Measurements from ENCODE around the gene TRAF2. TPM values are rescaled to one million over a fixed set of nuclear protein-coding genes. Genes with fewer than 3 reads are reported as not detected.

The TRAF2 gene
- polyA plus RNA-seq, 3 donors, result 1.6 to 6.1 (median 2.0) TPM

DNA sequence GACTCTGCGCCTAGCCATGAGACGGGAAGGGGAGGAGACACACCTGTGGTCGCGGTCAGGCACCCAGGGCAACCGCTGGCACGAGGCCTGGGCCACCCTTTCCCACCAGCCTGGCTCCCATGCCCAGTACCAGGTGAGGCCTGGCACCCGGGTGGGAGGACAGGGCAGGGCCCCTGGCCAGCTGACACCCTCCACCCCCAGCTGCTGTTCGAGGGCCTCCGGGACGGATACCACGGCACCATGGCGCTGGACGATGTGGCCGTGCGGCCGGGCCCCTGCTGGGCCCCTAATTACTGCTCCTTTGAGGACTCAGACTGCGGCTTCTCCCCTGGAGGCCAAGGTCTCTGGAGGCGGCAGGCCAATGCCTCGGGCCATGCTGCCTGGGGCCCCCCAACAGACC lies 29.1 kb upstream of the TRAF2 start:
- intact Hi-C loops (cut with micrococcal nuclease), result no loop called here
- Histone ChIP-seq H4K20me1 (ENCODE audit: insufficient read depth, low read length) (peaks cover 28% of the 10 kb centered on the region), H3K27ac (ENCODE audit: low read depth in 1 of 2, low read length in 2 of 2) (no peak overlapping the region), H3K9ac (ENCODE audit: insufficient read depth, low read length, poor library complexity, severe bottlenecking) (no peak overlapping the region), H3K4me2 (replicated peaks; ENCODE audit: extremely low read depth, low read length, poor library complexity, severe bottlenecking) (no peak overlapping the region), H3K4me1 (ENCODE audit: control insufficient read depth in 1 of 2, insufficient read depth in 2 of 2, low read length in 2 of 2) (no peaks in the 10 kb centered on the region), H3K79me2 (ENCODE audit: insufficient read depth, low read length) (no peaks in the 10 kb centered on the region), H3K27me3 (ENCODE audit: control insufficient read depth in 2 of 2, insufficient read depth in 2 of 2, low read length in 2 of 2) (no peaks in the 10 kb centered on the region), H2AFZ (ENCODE audit: insufficient read depth, low read depth, low read length, poor library complexity, severe bottlenecking) (no peak overlapping the region), H3K4me3 (replicated peaks in 1 of 3; ENCODE audit: low read depth in 2 of 3, low read length in 3 of 3) (no peak overlapping the region), H3K9me3 (replicated peaks in 1 of 2; ENCODE audit: control insufficient read depth in 1 of 2, insufficient read depth in 1 of 2, low read length in 2 of 2) (no peaks in the 10 kb centered on the region), H3K36me3 (replicated peaks in 1 of 2; ENCODE audit: control insufficient read depth in 1 of 2, insufficient read depth in 2 of 2, low read length in 2 of 2) (peaks cover 16 to 18% of the 10 kb centered on the region in 2 donors)
- Mint-ChIP-seq H3K27me3 (ENCODE audit: low read depth in 3 of 3) (no peaks in the 10 kb centered on the region), H3K27ac (no peak overlapping the region), H3K36me3 (peaks cover 12 to 16% of the 10 kb centered on the region in 2 donors), H3K9me3 (no peaks in the 10 kb centered on the region), H3K4me1 (no peaks in the 10 kb centered on the region), H3K4me3 (no peak overlapping the region)
- TF ChIP-seq, protein P1, sequence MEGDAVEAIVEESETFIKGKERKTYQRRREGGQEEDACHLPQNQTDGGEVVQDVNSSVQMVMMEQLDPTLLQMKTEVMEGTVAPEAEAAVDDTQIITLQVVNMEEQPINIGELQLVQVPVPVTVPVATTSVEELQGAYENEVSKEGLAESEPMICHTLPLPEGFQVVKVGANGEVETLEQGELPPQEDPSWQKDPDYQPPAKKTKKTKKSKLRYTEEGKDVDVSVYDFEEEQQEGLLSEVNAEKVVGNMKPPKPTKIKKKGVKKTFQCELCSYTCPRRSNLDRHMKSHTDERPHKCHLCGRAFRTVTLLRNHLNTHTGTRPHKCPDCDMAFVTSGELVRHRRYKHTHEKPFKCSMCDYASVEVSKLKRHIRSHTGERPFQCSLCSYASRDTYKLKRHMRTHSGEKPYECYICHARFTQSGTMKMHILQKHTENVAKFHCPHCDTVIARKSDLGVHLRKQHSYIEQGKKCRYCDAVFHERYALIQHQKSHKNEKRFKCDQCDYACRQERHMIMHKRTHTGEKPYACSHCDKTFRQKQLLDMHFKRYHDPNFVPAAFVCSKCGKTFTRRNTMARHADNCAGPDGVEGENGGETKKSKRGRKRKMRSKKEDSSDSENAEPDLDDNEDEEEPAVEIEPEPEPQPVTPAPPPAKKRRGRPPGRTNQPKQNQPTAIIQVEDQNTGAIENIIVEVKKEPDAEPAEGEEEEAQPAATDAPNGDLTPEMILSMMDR (IDR thresholded peaks at IDR 0.05), result no peak
- DNase-seq, result no peak
- WGBS (ENCODE audit: insufficient coverage), result 95% methylated on average over 14 of the region's 19 CpGs

DNA sequence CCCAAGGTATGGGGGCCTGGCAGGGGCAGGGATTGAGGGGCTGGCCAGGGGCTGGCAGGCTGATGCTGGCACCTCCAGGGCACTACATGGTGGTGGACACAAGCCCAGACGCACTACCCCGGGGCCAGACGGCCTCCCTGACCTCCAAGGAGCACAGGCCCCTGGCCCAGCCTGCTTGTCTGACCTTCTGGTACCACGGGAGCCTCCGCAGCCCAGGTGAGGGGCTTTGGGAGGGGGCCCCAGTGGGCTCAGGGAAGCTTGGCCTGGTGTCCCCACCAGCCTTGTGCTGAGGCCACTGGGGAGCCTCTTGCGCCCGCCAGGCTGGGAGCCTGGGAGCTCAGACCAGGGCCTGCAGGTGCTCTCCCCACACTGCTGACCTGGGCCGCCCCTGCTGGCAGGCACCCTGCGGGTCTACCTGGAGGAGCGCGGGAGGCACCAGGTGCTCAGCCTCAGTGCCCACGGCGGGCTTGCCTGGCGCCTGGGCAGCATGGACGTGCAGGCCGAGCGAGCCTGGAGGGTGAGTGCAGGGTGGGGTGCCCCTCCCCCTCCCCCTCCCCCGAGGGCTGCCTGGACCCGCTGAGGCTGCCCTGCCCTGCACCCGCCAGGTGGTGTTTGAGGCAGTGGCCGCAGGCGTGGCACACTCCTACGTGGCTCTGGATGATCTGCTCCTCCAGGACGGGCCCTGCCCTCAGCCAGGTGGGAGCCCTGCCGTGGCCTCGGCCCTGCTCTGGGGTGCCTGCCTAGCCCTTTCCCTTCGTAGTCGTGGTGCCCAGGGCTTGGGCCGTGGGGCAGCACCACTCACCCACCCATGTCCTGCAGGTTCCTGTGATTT lies 28.5 kb upstream of the TRAF2 start:
- Mint-ChIP-seq H3K9me3 (no peaks in the 10 kb centered on the region), H3K4me3 (no peak overlapping the region), H3K27me3 (ENCODE audit: low read depth in 3 of 3) (no peaks in the 10 kb centered on the region), H3K36me3 (peaks cover 18 to 22% of the 10 kb centered on the region in 2 donors), H3K4me1 (no peaks in the 10 kb centered on the region), H3K27ac (no peak overlapping the region)
- no peak overlapping the region for H3K4me3 ChIP-seq (replicated peaks in 1 of 3; ENCODE audit: low read depth in 2 of 3, low read length in 3 of 3)
- no peak overlapping the region for H2AFZ ChIP-seq (ENCODE audit: insufficient read depth, low read depth, low read length, poor library complexity, severe bottlenecking)
- H3K9me3 ChIP-seq (replicated peaks in 1 of 2; ENCODE audit: control insufficient read depth in 1 of 2, insufficient read depth in 1 of 2, low read length in 2 of 2), result no peaks in the 10 kb centered on the region
- H3K79me2 ChIP-seq (ENCODE audit: insufficient read depth, low read length), result no peaks in the 10 kb centered on the region
- H3K27ac ChIP-seq (ENCODE audit: low read depth in 1 of 2, low read length in 2 of 2), result no peak overlapping the region
- TF ChIP-seq, protein P1 (IDR thresholded peaks at IDR 0.05), result no peak
- H3K27me3 ChIP-seq (ENCODE audit: control insufficient read depth in 2 of 2, insufficient read depth in 2 of 2, low read length in 2 of 2), result no peaks in the 10 kb centered on the region
- no peaks in the 10 kb centered on the region for H3K4me1 ChIP-seq (ENCODE audit: control insufficient read depth in 1 of 2, insufficient read depth in 2 of 2, low read length in 2 of 2)
- peaks cover 22 to 24% of the 10 kb centered on the region in 2 donors for H3K36me3 ChIP-seq (replicated peaks in 1 of 2; ENCODE audit: control insufficient read depth in 1 of 2, insufficient read depth in 2 of 2, low read length in 2 of 2)
- H3K4me2 ChIP-seq (replicated peaks; ENCODE audit: extremely low read depth, low read length, poor library complexity, severe bottlenecking), result no peak overlapping the region
- peaks cover 28% of the 10 kb centered on the region for H4K20me1 ChIP-seq (ENCODE audit: insufficient read depth, low read length)
- intact Hi-C loops (cut with micrococcal nuclease), result no loop called here
- peak in 1 of 3 donors; percentile 3 for DNase-seq
- H3K9ac ChIP-seq (ENCODE audit: insufficient read depth, low read length, poor library complexity, severe bottlenecking), result no peak overlapping the region
- WGBS (ENCODE audit: insufficient coverage), result 92% methylated on average over 23 of the region's 29 CpGs
